ENCODE data around the gene ARMC6. TPM values are rescaled to one million over a fixed set of nuclear protein-coding genes. Genes with fewer than 3 reads are reported as not detected.
A peak's percentile ranks its signal among the peaks of the same experiment; 100 is the strongest.

The ARMC6 gene
- polyA plus RNA-seq (2013, experiment 1 of 2), result 41.0 TPM
- 40.9 TPM for polyA plus RNA-seq (2013, experiment 2 of 2)

- Histone ChIP-seq H3K27ac (ENCODE audit: low read depth, low read length) (peak within 1 kb of the TSS; percentile 96), H2BK15ac (replicated peaks; ENCODE audit: low read depth) (no peak within 1 kb of the TSS), H4K5ac (ENCODE audit: low read length) (no peak within 1 kb of the TSS), H3K4ac (ENCODE audit: low read depth, low read length) (peak within 1 kb of the TSS; percentile 66), H2AK5ac (ENCODE audit: low read length) (peak within 1 kb of the TSS; percentile 48), H2BK120ac (ENCODE audit: low read depth, low read length) (no peak within 1 kb of the TSS), H3K27me3 (ENCODE audit: insufficient read depth, low read length, poor library complexity) (no peaks in the 10 kb centered on the region), H4K8ac (ENCODE audit: low read depth, low read length) (peak within 1 kb of the TSS; percentile 30), H3K18ac (ENCODE audit: low read length) (peak within 1 kb of the TSS; percentile 75), H3K56ac (ENCODE audit: low read length) (peak within 1 kb of the TSS; percentile 99), H3K23ac (ENCODE audit: low read length) (no peak within 1 kb of the TSS), H3K4me3 (ENCODE audit: low read length) (peak within 1 kb of the TSS; percentile 82), H3K4me1 (ENCODE audit: control insufficient read depth, low read depth, low read length) (peaks cover 1% of the 10 kb centered on the region), H3K4me2 (ENCODE audit: low read length) (peak within 1 kb of the TSS; percentile 90), H2BK5ac (ENCODE audit: low read length) (peak within 1 kb of the TSS; percentile 55), H3K79me2 (ENCODE audit: control insufficient read depth, insufficient read depth, low read length) (peaks cover 45% of the 10 kb centered on the region), H3K36me3 (ENCODE audit: control insufficient read depth, insufficient read depth, low read length) (peaks cover 2% of the 10 kb centered on the region), H3K79me1 (ENCODE audit: low read length) (peaks cover 14% of the 10 kb centered on the region), H3K9ac (ENCODE audit: low read length) (peak within 1 kb of the TSS; percentile 90)
- WGBS (ENCODE audit: extremely low coverage, insufficient coverage, low lambda C conversion rate), result no CpG with 5 or more reads among the region's 94 CpGs
- DNase-seq, result peak; percentile 93
Observed at GRCh38 chr19:19033426-19034203, at the start of gene ARMC6, which contains the start of gene SUGP2. Gene ARMC6, plus strand, starts transcription at chr19:19033603. Its CDS starts 607 bp downstream, at chr19:19034210. Gene SUGP2, minus strand, starts transcription at chr19:19033517. Its CDS starts 2,446 bp downstream, at chr19:19031071.

GRCh38 chr19:18984251-18984650 is 49.2 kb upstream of the ARMC6 start:
- H3K23ac ChIP-seq (ENCODE audit: low read length), result no peak overlapping the region
- no peaks in the 10 kb centered on the region for H3K36me3 ChIP-seq (ENCODE audit: control insufficient read depth, insufficient read depth, low read length)
- no peak overlapping the region for H3K18ac ChIP-seq (ENCODE audit: low read length)
- no peaks in the 10 kb centered on the region for H3K79me2 ChIP-seq (ENCODE audit: control insufficient read depth, insufficient read depth, low read length)
- no peak overlapping the region for H3K27ac ChIP-seq (ENCODE audit: low read depth, low read length)
- no peak overlapping the region for H2BK15ac ChIP-seq (replicated peaks; ENCODE audit: low read depth)
- H4K5ac ChIP-seq (ENCODE audit: low read length), result no peak overlapping the region
- no CpG with 5 or more reads among the region's 3 CpGs for whole genome bisulfite sequencing (ENCODE audit: extremely low coverage, insufficient coverage, low lambda C conversion rate)
- H3K4me3 ChIP-seq (ENCODE audit: low read length), result no peak overlapping the region
- H3K56ac ChIP-seq (ENCODE audit: low read length), result no peak overlapping the region
- H2BK5ac ChIP-seq (ENCODE audit: low read length), result no peak overlapping the region
- no peaks in the 10 kb centered on the region for H3K27me3 ChIP-seq (ENCODE audit: insufficient read depth, low read length, poor library complexity)
- no peak overlapping the region for H2AK5ac ChIP-seq (ENCODE audit: low read length)
- H3K4me2 ChIP-seq (ENCODE audit: low read length), result no peak overlapping the region
- H4K8ac ChIP-seq (ENCODE audit: low read depth, low read length), result no peak overlapping the region
- no peaks in the 10 kb centered on the region for H3K79me1 ChIP-seq (ENCODE audit: low read length)
- no peak overlapping the region for H2BK120ac ChIP-seq (ENCODE audit: low read depth, low read length)
- DNase-seq, result no peak
- no peak overlapping the region for H3K4ac ChIP-seq (ENCODE audit: low read depth, low read length)
- no peaks in the 10 kb centered on the region for H3K4me1 ChIP-seq (ENCODE audit: control insufficient read depth, low read depth, low read length)
- H3K9ac ChIP-seq (ENCODE audit: low read length), result no peak overlapping the region

DNA sequence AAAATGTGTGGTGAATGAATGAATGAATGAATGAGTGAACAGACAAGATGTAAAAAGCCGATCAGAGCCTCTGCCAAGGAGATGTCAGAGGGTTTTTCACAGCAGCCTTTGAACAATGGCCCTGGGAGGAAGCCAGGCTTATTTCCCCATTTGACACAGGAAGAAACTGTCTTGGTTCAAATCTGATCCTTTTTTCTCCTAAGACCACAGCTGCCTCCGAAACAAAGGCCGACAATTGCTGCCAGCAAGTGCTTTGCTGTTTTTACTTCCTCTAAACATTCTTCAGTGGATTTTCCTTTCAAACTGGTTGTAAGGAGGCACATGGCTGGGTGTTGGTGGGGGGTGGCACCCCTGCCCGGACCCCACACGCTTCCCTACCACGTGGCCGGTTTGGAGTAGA is 48.1 kb upstream of the ARMC6 start:
- Histone ChIP-seq H3K27me3 (ENCODE audit: insufficient read depth, low read length, poor library complexity) (no peaks in the 10 kb centered on the region), H2BK5ac (ENCODE audit: low read length) (no peak overlapping the region), H3K36me3 (ENCODE audit: control insufficient read depth, insufficient read depth, low read length) (no peaks in the 10 kb centered on the region), H3K18ac (ENCODE audit: low read length) (no peak overlapping the region), H3K4ac (ENCODE audit: low read depth, low read length) (no peak overlapping the region), H3K4me2 (ENCODE audit: low read length) (no peak overlapping the region), H3K27ac (ENCODE audit: low read depth, low read length) (no peak overlapping the region), H3K79me1 (ENCODE audit: low read length) (no peaks in the 10 kb centered on the region), H3K9ac (ENCODE audit: low read length) (no peak overlapping the region), H3K4me1 (ENCODE audit: control insufficient read depth, low read depth, low read length) (no peaks in the 10 kb centered on the region), H2BK120ac (ENCODE audit: low read depth, low read length) (no peak overlapping the region), H4K5ac (ENCODE audit: low read length) (no peak overlapping the region), H3K4me3 (ENCODE audit: low read length) (no peak overlapping the region), H2BK15ac (replicated peaks; ENCODE audit: low read depth) (no peak overlapping the region), H3K56ac (ENCODE audit: low read length) (no peak overlapping the region), H4K8ac (ENCODE audit: low read depth, low read length) (no peak overlapping the region), H2AK5ac (ENCODE audit: low read length) (no peak overlapping the region), H3K79me2 (ENCODE audit: control insufficient read depth, insufficient read depth, low read length) (no peaks in the 10 kb centered on the region), H3K23ac (ENCODE audit: low read length) (no peak overlapping the region)
- no peak for DNase-seq
- WGBS (ENCODE audit: extremely low coverage, insufficient coverage, low lambda C conversion rate), result no CpG with 5 or more reads among the region's 7 CpGs

DNA sequence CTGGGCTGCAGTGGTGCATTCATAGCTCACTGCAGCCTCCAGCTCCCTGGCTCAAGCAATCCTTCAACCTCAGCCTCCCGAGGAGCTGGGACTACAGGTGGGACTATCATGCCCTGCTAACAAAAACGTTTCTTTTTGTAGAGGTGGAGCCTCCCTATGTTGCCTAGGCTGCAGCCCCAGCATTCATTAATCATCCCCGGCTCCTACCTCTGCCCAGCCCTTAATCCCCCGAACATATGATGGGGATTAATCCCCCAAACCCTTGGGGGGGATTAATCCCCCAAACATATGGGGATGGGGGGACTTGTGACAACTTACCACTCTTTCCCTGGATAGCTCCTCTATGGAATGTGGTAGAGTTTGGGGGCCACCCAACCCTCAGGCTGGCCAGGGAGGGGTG is 45.9 kb upstream of the ARMC6 start:
- Histone ChIP-seq H3K18ac (ENCODE audit: low read length) (no peak overlapping the region), H3K27ac (ENCODE audit: low read depth, low read length) (no peak overlapping the region), H4K5ac (ENCODE audit: low read length) (no peak overlapping the region), H3K27me3 (ENCODE audit: insufficient read depth, low read length, poor library complexity) (no peaks in the 10 kb centered on the region), H3K4ac (ENCODE audit: low read depth, low read length) (no peak overlapping the region), H2AK5ac (ENCODE audit: low read length) (no peak overlapping the region), H3K79me2 (ENCODE audit: control insufficient read depth, insufficient read depth, low read length) (no peaks in the 10 kb centered on the region), H4K8ac (ENCODE audit: low read depth, low read length) (no peak overlapping the region), H3K4me1 (ENCODE audit: control insufficient read depth, low read depth, low read length) (no peaks in the 10 kb centered on the region), H2BK15ac (replicated peaks; ENCODE audit: low read depth) (no peak overlapping the region), H3K23ac (ENCODE audit: low read length) (no peak overlapping the region), H3K4me2 (ENCODE audit: low read length) (no peak overlapping the region), H3K56ac (ENCODE audit: low read length) (no peak overlapping the region), H2BK120ac (ENCODE audit: low read depth, low read length) (no peak overlapping the region), H3K36me3 (ENCODE audit: control insufficient read depth, insufficient read depth, low read length) (no peaks in the 10 kb centered on the region), H3K79me1 (ENCODE audit: low read length) (no peaks in the 10 kb centered on the region), H3K9ac (ENCODE audit: low read length) (no peak overlapping the region), H2BK5ac (ENCODE audit: low read length) (no peak overlapping the region), H3K4me3 (ENCODE audit: low read length) (no peak overlapping the region)
- no peak for DNase-seq
- no CpG with 5 or more reads among the region's 4 CpGs for WGBS (ENCODE audit: extremely low coverage, insufficient coverage, low lambda C conversion rate)

DNA sequence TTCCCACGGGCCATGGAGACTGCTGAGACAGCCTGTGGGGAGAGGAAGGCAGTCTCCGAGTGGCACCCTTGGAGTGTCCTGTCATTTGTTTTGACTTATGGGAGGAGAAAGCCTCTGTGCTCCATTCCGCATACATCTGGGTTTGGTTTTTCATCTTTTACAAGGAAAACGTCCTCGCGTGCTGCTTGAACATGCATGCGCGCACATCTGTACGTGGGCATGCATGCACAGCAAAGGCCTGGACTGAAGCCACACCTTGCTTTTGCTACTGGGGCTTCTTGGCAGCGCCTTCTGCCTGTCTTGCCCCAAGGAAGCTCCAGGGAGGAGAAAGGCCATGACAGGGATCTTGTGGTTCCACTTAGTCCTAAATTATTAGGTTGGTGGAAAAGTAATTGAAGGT is 44.1 kb upstream of the ARMC6 start:
- WGBS (ENCODE audit: extremely low coverage, insufficient coverage, low lambda C conversion rate), result no CpG with 5 or more reads among the region's 10 CpGs
- H2AK5ac ChIP-seq (ENCODE audit: low read length), result no peak overlapping the region
- no peak overlapping the region for H2BK5ac ChIP-seq (ENCODE audit: low read length)
- no peaks in the 10 kb centered on the region for H3K27me3 ChIP-seq (ENCODE audit: insufficient read depth, low read length, poor library complexity)
- H3K79me1 ChIP-seq (ENCODE audit: low read length), result no peaks in the 10 kb centered on the region
- H3K4me1 ChIP-seq (ENCODE audit: control insufficient read depth, low read depth, low read length), result no peaks in the 10 kb centered on the region
- no peak overlapping the region for H4K5ac ChIP-seq (ENCODE audit: low read length)
- H3K27ac ChIP-seq (ENCODE audit: low read depth, low read length), result no peak overlapping the region
- no peak overlapping the region for H2BK120ac ChIP-seq (ENCODE audit: low read depth, low read length)
- H3K18ac ChIP-seq (ENCODE audit: low read length), result no peak overlapping the region
- no peak overlapping the region for H3K56ac ChIP-seq (ENCODE audit: low read length)
- no peak overlapping the region for H3K4me3 ChIP-seq (ENCODE audit: low read length)
- H3K4me2 ChIP-seq (ENCODE audit: low read length), result no peak overlapping the region
- DNase-seq, result no peak
- H3K36me3 ChIP-seq (ENCODE audit: control insufficient read depth, insufficient read depth, low read length), result peaks cover 4% of the 10 kb centered on the region
- no peak overlapping the region for H3K9ac ChIP-seq (ENCODE audit: low read length)
- H3K79me2 ChIP-seq (ENCODE audit: control insufficient read depth, insufficient read depth, low read length), result no peaks in the 10 kb centered on the region
- no peak overlapping the region for H3K4ac ChIP-seq (ENCODE audit: low read depth, low read length)
- H4K8ac ChIP-seq (ENCODE audit: low read depth, low read length), result no peak overlapping the region
- H2BK15ac ChIP-seq (replicated peaks; ENCODE audit: low read depth), result no peak overlapping the region
- no peak overlapping the region for H3K23ac ChIP-seq (ENCODE audit: low read length)

All from mesendoderm (in vitro differentiated cells).